CD4-positive, alpha-beta T cell treated with Interleukin-10 for 1 hour (primary cell): Measurements from ENCODE around the gene KRT5.

ENCODE experiments used
- DNase-seq: peaks from one replicate; pipeline ENCODE4 v3.0.0-alpha.2; 2020

The KRT5 gene

GRCh38 chr12:52519826-52520662 lies at the start of gene KRT5:
Gene KRT5, minus strand, starts transcription at chr12:52520394. Its CDS starts 98 bp downstream, at chr12:52520296.
- no peak for DNase-seq

DNA sequence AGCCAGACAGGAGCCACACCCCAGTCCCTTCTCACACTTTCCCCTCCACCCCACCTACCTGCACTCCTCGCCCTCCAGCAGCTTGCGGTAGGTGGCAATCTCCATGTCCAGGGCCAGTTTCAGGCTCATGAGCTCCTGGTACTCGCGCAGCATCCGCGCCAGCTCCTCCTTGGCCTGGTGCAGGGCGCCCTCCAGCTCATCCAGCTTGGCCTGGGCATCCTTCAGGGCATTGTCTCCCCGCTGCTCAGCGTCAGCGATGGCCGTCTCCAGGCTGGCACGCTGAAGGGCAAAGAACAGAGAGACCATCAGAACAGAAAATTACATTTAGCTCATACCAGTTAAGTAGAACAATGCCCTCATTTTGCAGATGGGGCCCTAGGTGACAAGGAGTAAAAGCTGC lies 47.9 kb upstream of the KRT5 start:
- no peak for DNase-seq

DNA sequence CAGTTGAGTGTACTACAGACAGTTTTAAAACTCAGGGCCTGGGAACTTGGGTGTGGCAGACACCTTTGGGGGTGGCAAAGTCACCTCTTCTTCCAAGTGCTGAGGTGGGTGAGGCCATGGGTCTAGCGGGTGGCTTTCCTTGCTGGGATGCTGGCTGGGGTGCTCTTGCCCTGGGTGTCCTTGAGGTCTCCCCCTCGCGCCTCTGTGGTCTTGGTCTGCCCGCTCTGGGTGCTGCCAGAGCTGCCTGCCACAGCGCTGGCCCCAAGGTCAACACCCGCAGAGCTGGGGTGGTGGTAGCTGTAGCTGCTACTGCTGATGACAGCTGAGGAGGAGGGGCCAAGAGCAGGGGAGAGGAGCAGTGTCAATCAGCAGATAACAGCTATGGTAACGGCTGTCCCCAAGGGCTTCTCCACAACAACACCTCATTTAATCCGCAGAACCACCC lies 46.7 kb upstream of the KRT5 start:
- DNase-seq, result peak; percentile 76

- no peak for DNase-seq
Measured at GRCh38 chr12:52564582-52564981, 44.4 kb upstream of the KRT5 start.

- no peak for DNase-seq
Measured at GRCh38 chr12:52561880-52562449, 41.8 kb upstream of the KRT5 start.

- DNase-seq, result no peak
Measured at GRCh38 chr12:52559979-52560378, 39.8 kb upstream of the KRT5 start.

DNA sequence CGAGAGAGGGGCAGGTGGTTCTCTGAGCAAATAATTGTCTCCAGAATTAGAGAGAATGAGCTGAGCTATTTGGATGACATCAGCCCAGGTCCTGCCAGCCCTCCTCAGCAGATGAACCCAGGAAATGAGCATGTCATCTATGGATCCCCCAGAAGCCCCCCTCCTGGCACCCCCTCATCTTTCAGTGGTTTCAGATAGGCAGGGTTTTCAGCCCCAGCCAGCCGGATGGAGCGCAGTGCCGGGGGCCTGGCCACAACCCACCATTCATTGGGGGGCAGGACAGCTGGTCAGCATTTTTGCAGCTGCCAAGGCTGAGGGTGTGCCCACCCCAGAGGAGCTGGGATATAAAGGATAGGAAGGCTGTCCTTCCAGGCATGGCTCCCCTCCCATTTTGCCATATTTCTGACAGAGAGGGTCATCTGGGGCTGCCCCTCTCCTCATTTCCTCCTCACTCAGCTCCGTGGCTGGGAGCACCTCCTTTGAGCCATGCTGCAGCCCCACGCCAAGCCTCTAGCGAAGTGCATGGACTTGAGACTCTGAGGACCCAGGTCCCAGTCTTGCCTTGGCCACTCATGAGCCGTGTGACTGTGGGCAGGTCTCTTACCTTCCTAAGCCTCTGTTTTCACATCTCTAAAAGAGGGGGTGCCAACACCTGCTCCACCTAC lies 38.7 kb upstream of the KRT5 start:
- no peak for DNase-seq

DNA sequence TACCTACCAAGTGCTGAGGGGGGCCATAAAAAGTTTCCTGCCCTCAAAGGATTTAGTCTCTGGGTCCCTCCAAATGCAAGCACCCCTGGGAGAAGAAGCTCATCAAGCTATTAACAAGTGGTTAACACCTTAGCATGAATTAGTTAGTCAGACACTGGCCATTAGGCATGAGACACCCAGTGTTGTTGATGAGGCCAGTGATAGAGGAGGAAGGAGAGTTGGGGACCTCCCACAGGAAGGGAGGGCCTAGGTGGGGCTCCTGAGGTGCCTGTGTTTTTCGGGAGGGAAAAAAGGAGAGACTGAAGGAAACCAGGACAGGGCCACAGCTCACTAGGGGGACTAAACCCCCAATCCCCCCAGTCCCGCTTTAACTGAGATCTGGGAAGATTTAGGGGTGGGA lies 37.3 kb upstream of the KRT5 start:
- DNase-seq, result peak; percentile 20

DNA sequence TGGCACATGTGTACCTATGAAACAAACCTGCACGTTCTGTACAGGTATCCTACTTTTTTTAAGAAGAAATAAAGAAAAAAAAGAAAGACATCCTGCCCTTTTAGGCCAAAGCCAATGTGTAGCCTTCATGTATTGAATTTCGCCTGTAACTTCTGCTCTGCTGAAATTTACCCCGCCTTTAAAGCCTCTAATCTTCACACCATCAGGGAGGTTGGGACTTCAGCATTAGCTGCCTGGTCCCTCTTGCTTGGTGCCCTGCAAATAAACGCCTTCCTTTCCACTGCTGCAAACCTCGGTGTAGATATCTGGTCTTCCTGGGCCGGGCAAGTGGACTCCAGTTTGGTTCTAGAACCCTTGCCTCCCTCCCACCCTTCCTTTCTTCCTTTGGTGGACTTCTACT lies 35.4 kb upstream of the KRT5 start:
- peak; percentile 46 for DNase-seq

- DNase-seq, result no peak
Measured at GRCh38 chr12:52552681-52553195, 32.5 kb upstream of the KRT5 start, which contains the start of gene KRT71. Gene KRT71, minus strand, starts transcription at chr12:52553145. Its CDS starts 68 bp downstream, at chr12:52553077.

- DNase-seq, result no peak
Measured at GRCh38 chr12:52552055-52552454, 31.9 kb upstream of the KRT5 start.

DNA sequence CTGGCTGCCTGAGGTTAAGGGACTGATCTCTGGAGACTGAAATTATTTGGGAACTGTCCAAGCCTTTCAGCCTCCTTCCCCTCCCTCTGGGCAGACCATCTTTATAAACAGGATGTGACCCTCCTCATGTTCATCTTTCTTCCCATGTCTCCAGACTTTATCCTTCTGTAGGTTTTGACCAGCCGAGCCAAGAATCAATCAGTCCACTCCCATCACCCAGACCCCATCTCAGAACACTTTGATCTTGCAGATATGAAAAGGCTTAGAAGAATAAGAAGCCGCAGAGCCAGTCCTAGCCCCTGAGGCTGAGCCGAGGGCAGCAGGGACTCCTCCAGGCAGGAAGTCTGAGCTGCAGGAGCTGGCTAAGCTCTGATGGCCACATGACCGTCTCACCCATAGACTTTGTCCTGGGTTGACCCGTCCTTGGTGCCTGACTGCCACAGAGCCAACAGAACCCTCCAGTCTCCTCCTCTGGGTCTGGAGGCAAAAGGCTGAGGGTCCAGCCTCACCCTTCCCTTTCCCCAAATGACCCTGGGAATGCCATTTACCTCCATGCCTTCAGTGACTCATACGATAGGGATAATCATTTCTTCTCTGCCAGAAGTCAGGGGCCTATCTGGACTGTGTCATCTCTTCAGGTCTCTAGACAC lies 31.1 kb upstream of the KRT5 start:
- DNase-seq, result no peak

- no peak for DNase-seq
Measured at GRCh38 chr12:52546126-52546525, 25.9 kb upstream of the KRT5 start.

- no peak for DNase-seq
Measured at GRCh38 chr12:52543985-52544883, 24.0 kb upstream of the KRT5 start.

GRCh38 chr12:52542785-52543318 lies 22.7 kb upstream of the KRT5 start:
- DNase-seq, result no peak

- DNase-seq, result no peak
Measured at GRCh38 chr12:52542157-52542556, 22.0 kb upstream of the KRT5 start.

DNA sequence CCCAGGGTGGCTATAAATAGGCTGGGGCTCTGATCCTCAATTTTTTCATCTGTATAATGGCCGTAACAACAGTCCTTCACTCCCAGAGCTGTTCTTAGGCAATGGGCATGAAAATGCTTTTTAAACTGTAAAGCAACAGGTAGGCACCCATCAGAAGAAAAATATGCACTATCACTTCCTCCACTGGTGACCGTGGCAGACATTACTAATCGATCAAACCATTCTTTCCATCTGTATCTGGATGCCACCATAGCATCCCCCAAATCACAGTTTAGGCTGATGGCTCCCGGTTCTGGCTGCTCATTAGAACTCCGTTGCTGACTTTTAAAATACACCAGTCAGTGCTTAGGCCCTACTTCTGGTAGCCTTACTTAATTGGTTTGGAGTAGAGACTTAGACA lies 21.5 kb upstream of the KRT5 start:
- DNase-seq, result no peak

- DNase-seq, result no peak
Measured at GRCh38 chr12:52540531-52540930, 20.3 kb upstream of the KRT5 start.

- no peak for DNase-seq
Measured at GRCh38 chr12:52539821-52540173, 19.6 kb upstream of the KRT5 start.

- no peak for DNase-seq
Measured at GRCh38 chr12:52539083-52539820, 19.1 kb upstream of the KRT5 start.

- no peak for DNase-seq
Measured at GRCh38 chr12:52537101-52537500, 16.9 kb upstream of the KRT5 start.
